ENCODE measurements around the gene BMI1. TPM values are rescaled to one million over a fixed set of nuclear protein-coding genes. Genes with fewer than 3 reads are reported as not detected.
A peak's percentile ranks its signal among the peaks of the same experiment; 100 is the strongest.
"Not testable (repeated sequence)": the region's sequence is repeated elsewhere in the genome, so short reads cannot be mapped to it uniquely, and the experiment has no call there.

Gene BMI1
- total and polyA plus RNA-seq, 4 donors: 46.4 to 62.8 (median 55.6) TPM

DNA sequence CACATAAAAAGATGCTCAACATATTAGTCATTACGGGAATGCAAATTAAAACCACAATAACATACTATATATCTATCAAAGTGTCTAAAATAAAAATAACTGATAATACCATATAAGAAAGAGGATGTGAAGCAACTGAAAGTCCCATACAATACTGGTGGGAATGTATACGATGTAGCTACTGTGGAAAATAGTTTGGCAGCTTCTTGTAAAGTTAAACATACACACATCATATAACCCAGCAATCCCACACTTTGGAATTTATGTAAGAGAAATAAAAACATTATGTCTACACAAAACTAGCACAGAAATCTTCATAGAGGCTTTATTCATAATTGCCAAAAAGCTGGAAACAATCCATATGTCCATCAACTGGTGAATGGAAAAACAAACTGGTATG lies 15.2 kb upstream of the BMI1 start:
- DNase-seq (ENCODE audit: low read depth in 4 of 6, low spot score in 6 of 6): no peak
- H3K36me3 ChIP-seq (ENCODE audit: control insufficient read depth, insufficient read depth, low read length): no peaks in the 10 kb centered on the region
- H3K27me3 ChIP-seq (ENCODE audit: control insufficient read depth, insufficient read depth, low read length): no peaks in the 10 kb centered on the region
- no peak overlapping the region for H3K4me3 ChIP-seq (ENCODE audit: low read depth, low read length)
- no peaks in the 10 kb centered on the region for H3K9me3 ChIP-seq (ENCODE audit: control insufficient read depth, insufficient read depth, low read length)
- no peak overlapping the region for H3K27ac ChIP-seq (ENCODE audit: low read depth, low read length)
- no CpG with 5 or more reads among the region's 2 CpGs for WGBS (ENCODE audit: insufficient coverage)
- no peaks in the 10 kb centered on the region for H3K4me1 ChIP-seq (ENCODE audit: control insufficient read depth, insufficient read depth, low read length)

- Histone ChIP-seq H3K4me3 (ENCODE audit: low read depth, low read length) (no peak overlapping the region), H3K9me3 (ENCODE audit: control insufficient read depth, insufficient read depth, low read length) (no peaks in the 10 kb centered on the region), H3K4me1 (ENCODE audit: control insufficient read depth, insufficient read depth, low read length) (no peaks in the 10 kb centered on the region), H3K27ac (ENCODE audit: low read depth, low read length) (no peak overlapping the region), H3K27me3 (ENCODE audit: control insufficient read depth, insufficient read depth, low read length) (no peaks in the 10 kb centered on the region), H3K36me3 (ENCODE audit: control insufficient read depth, insufficient read depth, low read length) (no peaks in the 10 kb centered on the region)
- no CpG with 5 or more reads among the region's 2 CpGs for WGBS (ENCODE audit: insufficient coverage)
- no peak for DNase-seq (ENCODE audit: low read depth in 4 of 6, low spot score in 6 of 6)
These were observed 12.5 kb upstream of the BMI1 start for GRCh38 chr10:22308390-22308789.

GRCh38 chr10:22309180-22310000 lies 11.5 kb upstream of the BMI1 start:
- no CpG with 5 or more reads among the region's 4 CpGs for WGBS (ENCODE audit: insufficient coverage)
- DNase-seq (ENCODE audit: low read depth in 4 of 6, low spot score in 6 of 6): no peak
- no peaks in the 10 kb centered on the region for H3K4me1 ChIP-seq (ENCODE audit: control insufficient read depth, insufficient read depth, low read length)
- H3K27me3 ChIP-seq (ENCODE audit: control insufficient read depth, insufficient read depth, low read length): no peaks in the 10 kb centered on the region
- H3K36me3 ChIP-seq (ENCODE audit: control insufficient read depth, insufficient read depth, low read length): no peaks in the 10 kb centered on the region
- H3K9me3 ChIP-seq (ENCODE audit: control insufficient read depth, insufficient read depth, low read length): no peaks in the 10 kb centered on the region
- no peak overlapping the region for H3K4me3 ChIP-seq (ENCODE audit: low read depth, low read length)
- no peak overlapping the region for H3K27ac ChIP-seq (ENCODE audit: low read depth, low read length)

DNA sequence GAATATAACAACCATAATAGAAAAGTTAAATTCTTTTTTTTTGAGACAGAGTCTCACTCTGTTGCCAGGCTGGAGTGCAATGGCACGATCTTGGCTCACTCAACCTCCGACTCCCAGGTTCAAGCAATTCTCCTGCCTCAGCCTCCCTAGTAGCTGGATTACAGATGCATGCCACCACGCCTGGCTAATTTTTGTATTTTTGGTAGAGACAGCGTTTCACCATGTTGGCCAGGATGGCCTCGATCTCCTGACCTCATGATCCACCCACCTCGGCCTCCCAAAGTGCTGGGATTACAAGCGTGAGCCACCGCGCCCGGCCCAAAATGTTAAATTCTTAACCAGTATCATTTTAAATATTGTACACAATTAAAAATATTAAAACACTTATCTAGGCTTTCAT lies 10.9 kb upstream of the BMI1 start:
- not testable (repeated sequence) for H3K9me3 ChIP-seq (ENCODE audit: control insufficient read depth, insufficient read depth, low read length); H3K4me1 ChIP-seq (ENCODE audit: control insufficient read depth, insufficient read depth, low read length); DNase-seq (ENCODE audit: low read depth in 4 of 6, low spot score in 6 of 6); H3K27me3 ChIP-seq (ENCODE audit: control insufficient read depth, insufficient read depth, low read length); H3K27ac ChIP-seq (ENCODE audit: low read depth, low read length); H3K4me3 ChIP-seq (ENCODE audit: low read depth, low read length); H3K36me3 ChIP-seq (ENCODE audit: control insufficient read depth, insufficient read depth, low read length)
- 94% methylated on average over 2 of the region's 10 CpGs for WGBS (ENCODE audit: insufficient coverage)

GRCh38 chr10:22310928-22311327 lies 10.0 kb upstream of the BMI1 start:
- H3K27me3 ChIP-seq (ENCODE audit: control insufficient read depth, insufficient read depth, low read length): peaks cover 4% of the 10 kb centered on the region
- H3K27ac ChIP-seq (ENCODE audit: low read depth, low read length): no peak overlapping the region
- no peaks in the 10 kb centered on the region for H3K36me3 ChIP-seq (ENCODE audit: control insufficient read depth, insufficient read depth, low read length)
- H3K4me3 ChIP-seq (ENCODE audit: low read depth, low read length): no peak overlapping the region
- no peaks in the 10 kb centered on the region for H3K4me1 ChIP-seq (ENCODE audit: control insufficient read depth, insufficient read depth, low read length)
- DNase-seq (ENCODE audit: low read depth in 4 of 6, low spot score in 6 of 6): no peak
- H3K9me3 ChIP-seq (ENCODE audit: control insufficient read depth, insufficient read depth, low read length): no peaks in the 10 kb centered on the region

- no peak for DNase-seq (ENCODE audit: low read depth in 4 of 6, low spot score in 6 of 6)
- H3K4me1 ChIP-seq (ENCODE audit: control insufficient read depth, insufficient read depth, low read length): no peaks in the 10 kb centered on the region
- H3K27ac ChIP-seq (ENCODE audit: low read depth, low read length): no peak overlapping the region
- H3K4me3 ChIP-seq (ENCODE audit: low read depth, low read length): no peak overlapping the region
- WGBS (ENCODE audit: insufficient coverage): no CpG with 5 or more reads among the region's 2 CpGs
- H3K27me3 ChIP-seq (ENCODE audit: control insufficient read depth, insufficient read depth, low read length): peaks cover 23% of the 10 kb centered on the region
- no peaks in the 10 kb centered on the region for H3K36me3 ChIP-seq (ENCODE audit: control insufficient read depth, insufficient read depth, low read length)
- no peaks in the 10 kb centered on the region for H3K9me3 ChIP-seq (ENCODE audit: control insufficient read depth, insufficient read depth, low read length)
These were observed 6.0 kb upstream of the BMI1 start for GRCh38 chr10:22314852-22315251.

GRCh38 chr10:22315455-22316285 lies 5.2 kb upstream of the BMI1 start:
- under 1% methylated on average over 47 of the region's 53 CpGs for WGBS (ENCODE audit: insufficient coverage)
- no peaks in the 10 kb centered on the region for H3K36me3 ChIP-seq (ENCODE audit: control insufficient read depth, insufficient read depth, low read length)
- DNase-seq (ENCODE audit: low read depth in 4 of 6, low spot score in 6 of 6): no peak

GRCh38 chr10:22316286-22317075 lies 4.4 kb upstream of the BMI1 start, which contains the start of gene COMMD3:
Gene COMMD3 (plus strand): TSS chr10:22316388. CDS start chr10:22316418, 30 bp downstream.
- Histone ChIP-seq H3K4me1 (ENCODE audit: control insufficient read depth, insufficient read depth, low read length) (no peaks in the 10 kb centered on the region), H3K36me3 (ENCODE audit: control insufficient read depth, insufficient read depth, low read length) (no peaks in the 10 kb centered on the region), H3K27me3 (ENCODE audit: control insufficient read depth, insufficient read depth, low read length) (peaks cover 25% of the 10 kb centered on the region), H3K27ac (ENCODE audit: low read depth, low read length) (peak within 1 kb of the TSS; percentile 97), H3K4me3 (ENCODE audit: low read depth, low read length) (peak within 1 kb of the TSS; percentile 98), H3K9me3 (ENCODE audit: control insufficient read depth, insufficient read depth, low read length) (no peaks in the 10 kb centered on the region)
- WGBS (ENCODE audit: insufficient coverage): under 1% methylated on average over 63 of the region's 63 CpGs
- peak in 3 of 6 donors; percentile 88 to 98 (median 97) for DNase-seq (ENCODE audit: low read depth in 4 of 6, low spot score in 6 of 6)

More at GRCh38 chr10:22315455-22316285, 5.2 kb upstream of the BMI1 start:
- Histone ChIP-seq H3K27me3 (ENCODE audit: control insufficient read depth, insufficient read depth, low read length) (peaks cover 25% of the 10 kb centered on the region), H3K4me1 (ENCODE audit: control insufficient read depth, insufficient read depth, low read length) (no peaks in the 10 kb centered on the region), H3K9me3 (ENCODE audit: control insufficient read depth, insufficient read depth, low read length) (no peaks in the 10 kb centered on the region), H3K4me3 (ENCODE audit: low read depth, low read length) (peak overlapping the region; percentile 98), H3K27ac (ENCODE audit: low read depth, low read length) (peak overlapping the region; percentile 89)

DNA sequence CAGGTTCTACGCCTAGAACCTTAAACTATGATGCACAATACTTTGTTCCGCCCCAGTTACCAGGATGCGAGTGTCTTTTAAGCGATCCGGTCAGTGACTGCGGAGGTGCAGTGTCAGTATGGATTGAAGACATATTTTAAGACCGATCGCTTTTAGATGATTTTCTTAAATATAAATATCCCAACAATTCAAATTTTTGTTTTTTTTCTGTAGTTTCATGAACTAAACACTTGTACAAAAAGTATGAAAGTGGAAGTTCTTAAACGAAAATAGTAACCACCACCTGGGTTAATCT lies 3.9 kb upstream of the BMI1 start:
- peak overlapping the region; percentile 98 for H3K4me3 ChIP-seq (ENCODE audit: low read depth, low read length)
- H3K9me3 ChIP-seq (ENCODE audit: control insufficient read depth, insufficient read depth, low read length): no peaks in the 10 kb centered on the region
- DNase-seq (ENCODE audit: low read depth in 4 of 6, low spot score in 6 of 6): no peak
- peaks cover 27% of the 10 kb centered on the region for H3K27me3 ChIP-seq (ENCODE audit: control insufficient read depth, insufficient read depth, low read length)
- H3K36me3 ChIP-seq (ENCODE audit: control insufficient read depth, insufficient read depth, low read length): no peaks in the 10 kb centered on the region
- 14% methylated on average over 1 of the region's 9 CpGs for WGBS (ENCODE audit: insufficient coverage)
- H3K27ac ChIP-seq (ENCODE audit: low read depth, low read length): peak overlapping the region; percentile 97
- H3K4me1 ChIP-seq (ENCODE audit: control insufficient read depth, insufficient read depth, low read length): peaks cover 2% of the 10 kb centered on the region
